Measurements from ENCODE around the gene EFEMP1.
"Not testable (repeated sequence)": the region's sequence is repeated elsewhere in the genome, so short reads cannot be mapped to it uniquely, and the experiment has no call there.

The EFEMP1 gene

DNA sequence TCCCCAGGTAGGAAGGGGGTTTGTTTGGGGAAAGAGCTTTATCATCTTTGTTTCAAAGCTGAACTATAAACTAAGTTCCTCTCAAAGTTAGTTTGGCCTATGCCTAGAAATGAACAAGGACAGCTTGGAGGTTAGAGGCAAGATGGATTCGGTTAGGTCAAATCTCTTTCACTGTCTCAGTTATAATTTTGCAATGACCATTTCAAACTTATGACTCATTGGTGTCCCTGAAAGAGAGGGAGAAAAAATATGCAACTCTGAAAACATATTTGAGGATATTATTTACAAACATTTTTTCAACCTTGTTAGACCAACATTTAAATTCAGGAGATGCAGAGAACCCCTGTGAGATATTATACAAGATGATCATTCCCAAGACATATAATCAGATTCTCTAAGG, 95.7 kb downstream of the EFEMP1 start:
- DNase-seq (ENCODE audit: low read depth, low spot score), result no peak

DNA sequence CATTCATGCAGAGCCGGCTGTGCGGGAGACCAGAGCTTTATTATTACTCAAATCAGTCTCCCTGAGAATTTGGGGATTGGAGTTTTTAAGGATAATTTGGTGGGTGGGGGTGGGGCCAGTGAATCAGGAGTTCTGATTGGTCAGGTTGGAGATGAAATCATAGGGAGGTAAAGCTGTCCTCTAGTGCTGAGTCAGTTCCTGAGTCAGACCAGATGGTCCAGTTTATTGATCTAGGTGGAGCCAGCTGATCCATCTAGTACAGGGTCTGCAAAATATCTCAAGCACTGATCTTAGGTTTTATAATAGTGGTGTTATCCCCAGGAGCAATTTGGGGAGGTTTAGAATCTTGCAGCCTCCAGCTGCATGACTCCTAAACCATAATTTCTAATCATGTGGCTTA, 96.2 kb downstream of the EFEMP1 start:
- DNase-seq (ENCODE audit: low read depth, low spot score), result not testable (repeated sequence)

DNA sequence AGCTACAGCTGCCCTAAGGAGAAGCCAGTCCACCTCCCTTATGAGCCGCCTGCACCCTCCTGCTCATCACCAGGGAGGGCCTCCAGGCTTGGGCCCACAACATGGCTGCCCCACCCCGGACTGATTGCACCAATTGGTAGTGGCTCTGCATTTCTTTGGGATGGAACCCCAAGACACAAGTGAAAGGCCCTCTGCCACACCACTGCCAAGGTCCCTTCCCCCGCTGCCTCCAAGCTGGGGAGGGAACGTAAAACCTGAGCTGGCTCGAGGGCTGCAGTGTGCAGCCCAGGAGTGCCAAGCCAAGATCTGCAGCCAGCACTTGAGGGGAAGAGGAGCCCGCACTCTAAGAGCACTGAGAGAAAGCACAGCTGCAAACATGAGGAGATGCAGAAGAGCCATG, 97.3 kb downstream of the EFEMP1 start:
- no peak for DNase-seq (ENCODE audit: low read depth, low spot score)

DNA sequence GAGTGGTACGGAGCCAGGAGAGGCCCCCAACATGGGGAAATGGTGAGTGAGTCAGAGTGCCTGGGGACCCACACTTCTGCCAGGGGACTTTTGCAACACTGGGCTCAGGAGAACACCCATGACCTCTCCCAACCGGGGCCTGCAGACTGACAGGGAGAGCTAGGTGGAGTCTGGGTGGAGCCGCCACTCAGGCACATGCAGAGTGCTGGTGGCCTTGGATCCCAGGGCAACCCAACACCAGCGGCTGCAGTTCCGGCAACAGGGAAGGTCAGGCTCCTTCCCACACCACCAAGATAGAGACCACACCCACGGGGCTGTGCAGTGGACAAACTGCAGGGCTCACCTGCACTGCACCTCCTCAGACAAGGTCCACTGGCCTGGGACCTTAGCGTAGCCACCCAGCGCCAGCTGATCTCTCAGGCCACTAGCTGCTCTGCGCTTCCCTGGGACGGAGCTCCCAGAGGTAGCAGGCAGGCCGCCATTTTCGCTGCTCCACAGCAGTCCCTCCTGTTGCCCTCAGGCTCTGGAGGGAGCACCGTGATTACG, 99.0 kb downstream of the EFEMP1 start:
- DNase-seq (ENCODE audit: low read depth, low spot score), result no peak
